GM12865 (cell line): Measurements from ENCODE around the gene CGRRF1.

Experiments used
- DNase-seq: peaks from one replicate; pipeline ENCODE4 v3.0.0; 2010; ENCODE audit warnings: low read depth
- H3K4me3 ChIP-seq: 2 replicates; pipeline ENCODE4 v1.5.1; 2011; ENCODE audit warnings: mild to moderate bottlenecking, low read depth, low read length, control low read depth
- CTCF ChIP-seq: IDR thresholded peaks from 2 replicates; pipeline ENCODE4 v1.5.1; 2011; ENCODE audit warnings: low read length, control low read depth, low read depth, inconsistent platforms; ENCODE audit not compliant: insufficient read depth; ENCODE audit errors: missing control alignments

CGRRF1 gene

DNA sequence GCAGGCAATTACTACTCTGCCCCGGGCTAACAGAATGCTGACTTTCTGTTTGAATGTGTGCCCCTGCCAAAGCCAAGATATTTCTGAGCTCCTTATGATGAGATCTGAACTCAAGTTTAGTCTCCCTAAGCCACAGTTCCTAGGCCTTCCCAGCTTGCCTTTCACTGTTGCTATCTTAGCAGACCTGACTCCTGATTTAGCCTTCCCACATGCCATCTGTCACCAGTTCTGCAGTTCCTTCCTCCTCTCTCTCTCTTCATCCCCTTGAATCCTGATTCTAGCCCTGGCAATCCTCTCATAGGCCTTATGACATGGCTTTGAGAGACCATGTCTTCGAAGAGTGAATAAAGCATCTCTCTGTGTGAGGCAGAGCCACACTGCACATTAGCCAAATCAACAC lies 44.7 kb downstream of the CGRRF1 start:
- no peak for TF ChIP-seq CTCF
- H3K4me3 ChIP-seq, result no peak overlapping the region
- no peak for DNase-seq

DNA sequence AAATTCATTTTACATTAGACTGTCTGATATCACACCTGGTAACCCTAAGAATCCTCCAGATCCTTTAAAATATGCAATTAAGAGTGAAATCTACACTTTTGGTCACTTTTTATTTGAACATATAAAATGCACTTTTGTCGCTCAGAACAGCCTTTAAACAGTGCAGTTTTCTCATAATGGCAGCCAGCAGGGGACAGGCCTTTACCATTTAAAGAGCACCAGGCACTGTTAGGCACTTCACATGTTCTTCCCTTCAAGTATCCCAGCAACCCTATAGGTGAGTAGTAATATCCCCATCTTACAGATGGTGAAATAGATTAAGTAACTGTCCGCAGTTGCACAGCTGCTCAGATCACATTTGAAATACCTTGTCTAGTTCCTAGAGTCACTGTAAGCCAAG lies 45.9 kb downstream of the CGRRF1 start:
- TF ChIP-seq CTCF, result no peak
- no peak overlapping the region for H3K4me3 ChIP-seq
- no peak for DNase-seq

GRCh38 chr14:54556535-54556934 lies 46.8 kb downstream of the CGRRF1 start:
- no peak overlapping the region for H3K4me3 ChIP-seq
- no peak for TF ChIP-seq CTCF
- DNase-seq, result no peak

DNA sequence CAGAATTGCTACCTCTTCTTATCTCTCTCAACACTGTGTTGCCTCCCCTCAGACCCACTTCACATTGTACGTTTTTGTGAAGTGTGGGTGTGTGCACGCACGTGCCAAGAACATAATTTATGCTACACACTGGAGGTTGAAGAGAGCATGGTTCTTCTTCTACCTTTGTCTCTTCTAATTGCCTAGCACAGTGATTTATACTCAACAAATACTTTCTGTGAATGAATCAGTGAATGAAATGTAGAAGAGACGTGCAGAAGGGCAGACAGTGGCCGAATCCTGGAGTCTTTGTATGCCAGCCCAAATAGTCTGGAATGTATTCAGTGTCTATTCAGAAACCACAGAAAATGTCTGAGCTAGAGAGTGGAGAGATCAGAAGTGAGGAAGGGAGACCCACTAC lies 52.6 kb downstream of the CGRRF1 start:
- no peak for DNase-seq
- TF ChIP-seq CTCF, result no peak
- H3K4me3 ChIP-seq, result no peak overlapping the region

DNA sequence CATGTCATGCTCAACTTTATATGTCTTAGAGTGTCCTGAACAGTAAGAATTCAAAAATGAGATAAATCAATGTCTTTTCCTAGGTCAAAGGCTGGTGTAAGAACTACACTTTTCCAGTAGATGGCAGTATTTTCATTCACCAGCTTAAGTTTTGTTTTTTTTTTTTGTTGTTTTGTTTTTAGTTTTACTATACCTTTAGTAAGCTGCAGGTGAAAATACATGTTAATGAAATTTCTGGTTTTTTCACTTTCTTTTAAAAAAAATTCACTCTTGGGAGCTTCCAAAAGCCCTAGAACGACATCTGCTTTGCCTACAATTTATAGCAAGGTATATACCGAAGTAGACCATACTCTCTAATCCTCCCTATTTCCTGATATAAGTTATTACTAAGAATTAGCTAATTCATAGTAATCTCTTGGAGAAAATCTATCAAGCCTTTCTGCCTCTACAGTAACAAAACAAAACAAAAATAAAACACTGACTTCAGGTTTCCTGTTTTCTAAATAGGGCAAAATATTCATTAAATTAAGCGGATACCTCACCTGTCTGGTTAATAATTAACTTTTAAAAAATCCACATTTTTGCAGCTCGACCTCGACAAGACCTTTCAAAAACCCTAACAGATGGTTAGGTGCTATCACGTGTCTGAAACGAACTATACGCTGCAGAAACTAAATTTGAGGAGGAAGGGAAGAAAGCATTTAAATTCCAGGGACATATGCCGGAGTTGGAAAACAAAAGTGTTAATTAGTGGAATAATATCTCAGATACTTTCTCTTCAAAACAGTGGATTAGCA lies 54.6 kb downstream of the CGRRF1 start:
- peak; percentile 63 for TF ChIP-seq CTCF
- DNase-seq, result peak; percentile 60
- peak overlapping the region; percentile 70; the same call in 1 of the 2 replicates for H3K4me3 ChIP-seq

DNA sequence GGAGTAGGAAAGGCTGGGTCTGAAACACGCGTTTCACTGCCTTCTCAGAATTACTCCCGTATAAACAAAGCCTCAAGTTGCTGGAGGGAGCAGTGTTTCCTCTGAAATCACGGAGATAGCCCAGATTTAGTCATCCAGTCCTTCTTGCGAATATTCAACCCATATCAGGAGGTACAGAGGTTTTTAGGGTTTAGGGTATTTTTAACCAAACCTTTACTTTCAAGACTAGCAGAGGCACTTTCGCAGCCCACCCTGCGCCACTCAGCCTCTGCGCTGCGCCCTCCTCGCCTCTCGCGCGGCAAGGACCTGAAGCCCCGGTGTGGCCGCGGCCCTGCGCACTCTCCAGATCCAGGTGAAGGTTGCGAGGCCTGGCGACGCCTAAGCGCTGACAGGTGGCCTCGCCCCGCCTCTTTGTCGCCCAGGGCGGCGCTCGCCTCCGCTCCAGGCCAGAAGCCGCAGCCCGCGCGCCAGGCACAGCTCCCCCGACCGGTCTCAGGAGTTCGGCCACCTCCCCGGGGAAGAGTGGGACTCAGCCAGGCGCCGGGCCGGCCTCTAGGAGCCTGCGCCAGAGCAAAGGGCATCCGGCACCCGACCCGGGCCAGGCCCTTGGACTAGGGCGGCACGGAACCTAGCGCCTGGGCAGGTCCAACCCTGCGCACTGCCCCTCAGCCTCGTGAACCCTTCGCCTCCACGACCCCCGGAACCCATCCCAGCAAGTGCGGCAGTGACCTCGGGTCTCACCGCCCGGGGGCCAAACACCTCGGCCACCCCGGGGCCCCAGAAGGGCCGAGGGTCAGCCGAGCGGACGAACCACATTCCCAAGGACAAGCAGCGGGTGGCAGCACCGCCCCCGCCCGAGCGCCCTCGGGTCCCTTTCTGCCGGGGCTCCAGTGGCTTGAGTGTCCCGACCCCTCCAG lies 55.4 kb downstream of the CGRRF1 start:
- DNase-seq, result peak; percentile 65
- no peak for TF ChIP-seq CTCF
- H3K4me3 ChIP-seq, result peak overlapping the region; percentile 70
